Activated naive CD4-positive, alpha-beta T cell treated with anti-CD3 and anti-CD28 coated beads, Interleukin-2, amount 50 U/mL, for 72 hours (primary cell): ENCODE measurements around the gene CLCNKA. TPM values are rescaled to one million over a fixed set of nuclear protein-coding genes. Genes with fewer than 3 reads are reported as not detected.
"Not testable (repeated sequence)": the region's sequence is repeated elsewhere in the genome, so short reads cannot be mapped to it uniquely, and the experiment has no call there.

Experiments
- ATAC-seq, 2 donors: fragments of 150-1000 bp; cut with Tn5 transposase; 2 replicates each; pipeline ENCODE4 v1.10.0; 2021; ENCODE audit warnings: mild to moderate bottlenecking in 2 of 2, moderate library complexity in 2 of 2
- DNase-seq, 2 donors: peaks; one replicate each; pipeline ENCODE4 v3.0.0; 2021 to 2022; ENCODE audit warnings: low spot score in 2 of 2
- H3K27ac Mint-ChIP-seq, 2 donors: one replicate each; pipeline ENCODE4 v1.8.0; 2022; ENCODE audit warnings: mild to moderate bottlenecking in 2 of 2, mixed read lengths in 2 of 2
- H3K36me3 Mint-ChIP-seq, 2 donors: one replicate each; pipeline ENCODE4 v1.8.0; 2022; ENCODE audit warnings: mixed read lengths in 2 of 2
- H3K9me3 Mint-ChIP-seq, 2 donors: one replicate each; pipeline ENCODE4 v1.8.0; 2022; ENCODE audit warnings: mixed read lengths in 2 of 2
- total RNA-seq, 2 donors: library from RNA; stranded (reverse); gene quantifications; one replicate each; pipeline ENCODE4 v1.2.3, GENCODE V29; 2022

CLCNKA gene
- total RNA-seq: under 1 TPM in 1 of 2 donors, not detected in 1; 0.37 TPM

DNA sequence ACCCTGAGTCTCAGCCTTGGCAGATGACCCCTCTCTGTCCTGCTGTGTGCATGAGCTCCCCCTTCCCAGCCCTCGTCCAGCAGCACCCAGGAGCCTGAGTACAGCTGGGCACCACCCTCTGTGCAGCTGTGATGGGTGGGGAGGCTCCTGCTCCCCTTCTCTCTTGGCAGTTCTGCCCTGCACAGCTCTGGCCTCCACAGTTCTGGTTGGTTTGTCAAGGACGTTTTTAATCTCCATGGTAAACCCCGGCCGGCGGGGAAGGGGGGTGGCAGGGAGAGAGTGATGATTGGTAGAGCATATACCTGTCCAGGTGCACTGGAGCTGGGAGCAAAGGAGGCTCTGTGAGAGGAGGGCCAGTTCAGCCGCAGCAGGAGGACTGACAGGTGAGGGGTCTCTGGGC, at the start of gene CLCNKA:
TSS of gene CLCNKA (plus strand) at position 356 of the 400 bp plus-strand sequence. CDS start 584 bp downstream, outside the sequence.
- DNase-seq (no peak), ATAC-seq (no peak)
- no peaks in the 10 kb centered on the region for H3K9me3 Mint-ChIP-seq
- peak within 1 kb of the TSS; percentile 50 to 69 for H3K27ac Mint-ChIP-seq
- H3K36me3 Mint-ChIP-seq: no peaks in the 10 kb centered on the region

DNA sequence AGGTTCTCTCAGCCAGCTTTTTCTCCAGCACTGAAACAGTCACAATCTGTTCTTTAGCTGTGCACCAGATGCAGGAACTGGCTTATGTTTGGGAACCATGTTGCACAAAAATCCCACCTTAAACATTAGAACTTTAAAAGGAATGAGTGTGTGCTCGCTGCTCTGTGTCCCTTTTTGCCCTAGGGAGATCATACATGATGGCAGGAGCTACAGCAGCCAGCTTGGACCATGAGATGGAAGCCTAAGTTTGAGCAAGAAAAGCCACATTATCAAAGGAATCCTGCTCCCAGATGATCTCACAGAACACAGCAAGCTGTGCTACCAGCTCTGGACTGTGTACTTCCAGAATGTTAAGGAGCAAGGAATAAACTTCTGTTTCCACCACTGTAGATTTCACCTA, 49.4 kb upstream of the CLCNKA start:
- Mint-ChIP-seq H3K9me3 (no peaks in the 10 kb centered on the region), H3K36me3 (peaks cover 29 to 52% of the 10 kb centered on the region in 2 donors), H3K27ac (no peak overlapping the region)
- DNase-seq (no peak), ATAC-seq (no peak)

DNA sequence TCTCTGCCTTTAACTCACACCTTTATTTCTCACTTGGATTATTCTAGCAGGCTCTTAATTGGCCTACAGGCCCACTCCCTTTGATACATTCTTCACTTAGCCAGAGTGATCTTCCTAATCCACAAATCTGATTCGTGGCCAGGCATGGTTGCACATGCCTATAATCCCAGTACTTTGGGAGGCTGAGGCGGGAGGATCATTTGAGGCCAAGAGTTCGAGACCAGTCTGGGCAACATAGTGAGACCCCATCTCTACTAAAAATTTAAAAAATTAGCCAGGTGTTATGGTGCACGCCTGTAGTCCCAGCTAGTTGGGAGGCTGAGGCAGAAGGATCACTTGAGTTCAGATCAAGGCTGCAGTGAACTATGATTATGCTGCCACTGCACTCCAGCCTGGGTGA, 48.1 kb upstream of the CLCNKA start:
- Mint-ChIP-seq H3K27ac (no peak overlapping the region), H3K9me3 (no peaks in the 10 kb centered on the region), H3K36me3 (peaks cover 21 to 38% of the 10 kb centered on the region in 2 donors)
- DNase-seq (no peak), ATAC-seq (no peak)

DNA sequence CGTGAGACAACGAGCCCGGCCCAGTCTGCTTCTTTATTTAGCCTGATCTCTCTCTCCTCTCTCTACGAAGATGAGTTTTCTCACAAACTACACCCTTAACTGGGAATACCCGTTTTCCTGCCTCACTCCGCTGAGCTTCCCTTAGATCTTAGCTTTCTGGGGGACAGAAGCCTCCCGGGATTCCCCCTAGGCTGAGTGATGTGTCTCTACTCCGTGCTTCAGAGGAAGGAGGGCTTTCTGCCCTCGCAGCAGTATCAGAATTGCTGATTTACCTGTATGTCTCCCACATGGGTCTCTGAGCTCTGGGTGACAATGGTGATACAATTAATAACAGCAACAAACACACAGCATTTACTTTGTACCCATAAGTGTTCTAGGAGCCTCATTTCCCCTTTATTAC, 47.0 kb upstream of the CLCNKA start:
- peaks cover 17 to 29% of the 10 kb centered on the region in 2 donors for H3K36me3 Mint-ChIP-seq
- DNase-seq: no peak
- peak in 1 of 2 donors; percentile 8 for ATAC-seq
- H3K27ac Mint-ChIP-seq: peak overlapping the region; percentile 86 to 94
- no peaks in the 10 kb centered on the region for H3K9me3 Mint-ChIP-seq

GRCh38 chr1:15975358-15975804, 46.5 kb upstream of the CLCNKA start:
- ATAC-seq: peak; percentile 62 to 83

DNA sequence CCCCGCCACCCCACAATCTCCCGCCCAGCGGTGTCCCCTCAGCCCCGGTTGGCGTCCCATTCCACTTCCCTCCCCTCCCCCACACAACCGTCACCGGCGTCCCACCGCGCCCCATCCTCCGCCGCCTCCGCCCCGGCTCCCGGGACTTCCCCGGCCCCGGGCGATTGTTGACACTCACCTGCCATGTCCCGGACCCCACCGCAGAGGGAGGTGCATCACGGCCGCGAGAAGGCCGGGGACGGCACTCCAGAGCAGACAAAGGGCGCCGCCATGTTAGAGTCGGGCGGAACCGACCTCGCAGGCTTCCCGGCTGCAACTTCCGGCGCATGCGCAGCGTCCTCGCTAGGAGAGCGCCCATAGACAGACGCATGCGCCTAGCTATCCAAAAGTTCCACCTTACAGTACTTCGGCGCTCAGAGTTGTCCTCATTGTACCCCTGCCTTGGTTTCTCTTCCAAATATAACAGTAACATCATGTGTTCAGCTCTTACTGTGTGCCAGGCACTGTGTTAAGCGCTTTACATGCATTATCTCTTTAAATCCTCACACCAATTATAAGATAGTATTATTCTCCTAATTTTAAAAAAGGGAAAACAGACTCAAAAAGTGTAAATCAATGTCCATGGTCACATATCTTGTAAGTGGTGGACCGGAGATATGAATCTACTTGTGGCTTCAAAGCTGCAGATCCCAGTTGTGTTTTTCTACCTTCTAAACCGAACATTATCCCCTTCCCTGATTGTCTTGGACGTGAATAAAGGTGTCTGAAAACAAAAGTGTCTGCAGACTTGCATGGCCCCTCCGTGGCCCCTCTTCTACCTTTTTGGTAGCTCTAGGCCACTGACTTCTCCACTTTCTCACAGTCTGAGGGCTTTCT, 45.8 kb upstream of the CLCNKA start, which contains the start of gene ZBTB17:
TSS of gene ZBTB17 (minus strand) at position 297 of the 876 bp plus-strand sequence. CDS start 27,606 bp downstream, outside the sequence.
- peaks cover 12 to 18% of the 10 kb centered on the region in 2 donors for H3K36me3 Mint-ChIP-seq

More at GRCh38 chr1:15975358-15975804, 46.5 kb upstream of the CLCNKA start:
- peak overlapping the region; percentile 86 to 94 for H3K27ac Mint-ChIP-seq
- no peaks in the 10 kb centered on the region for H3K9me3 Mint-ChIP-seq
- H3K36me3 Mint-ChIP-seq: peaks cover 12 to 24% of the 10 kb centered on the region in 2 donors
- DNase-seq: peak; percentile 73 to 74

GRCh38 chr1:15977947-15978346, 43.9 kb upstream of the CLCNKA start:
- H3K27ac Mint-ChIP-seq, ATAC-seq, DNase-seq: not testable (repeated sequence)
- H3K36me3 Mint-ChIP-seq: peaks cover 1 to 15% of the 10 kb centered on the region in 2 donors
- peaks cover 0 to 10% of the 10 kb centered on the region in 2 donors for H3K9me3 Mint-ChIP-seq

More for the DNA sequence above, 45.8 kb upstream of the CLCNKA start, which contains the start of gene ZBTB17:
- peak; percentile 95 to 96 for DNase-seq
- Mint-ChIP-seq H3K27ac (peak within 1 kb of the TSS; percentile 86 to 94), H3K9me3 (peaks cover 0 to 4% of the 10 kb centered on the region in 2 donors)
- peak; percentile 92 to 93 for ATAC-seq

GRCh38 chr1:15981679-15982078, 40.2 kb upstream of the CLCNKA start:
- Mint-ChIP-seq H3K27ac (no peak overlapping the region), H3K9me3 (peaks cover 0 to 14% of the 10 kb centered on the region in 2 donors), H3K36me3 (peaks cover 0 to 11% of the 10 kb centered on the region in 2 donors)
- DNase-seq (no peak), ATAC-seq (no peak)

- ATAC-seq (no peak), DNase-seq (no peak)
- peaks cover 0 to 14% of the 10 kb centered on the region in 2 donors for H3K9me3 Mint-ChIP-seq
- peaks cover 0 to 11% of the 10 kb centered on the region in 2 donors for H3K36me3 Mint-ChIP-seq
- H3K27ac Mint-ChIP-seq: no peak overlapping the region
Measured at GRCh38 chr1:15983275-15983674, 38.6 kb upstream of the CLCNKA start.

GRCh38 chr1:15985611-15986297, 36.1 kb upstream of the CLCNKA start:
- peaks cover 0 to 11% of the 10 kb centered on the region in 2 donors for H3K36me3 Mint-ChIP-seq
- ATAC-seq: no peak
- DNase-seq: no peak
- H3K27ac Mint-ChIP-seq: no peak overlapping the region
- peaks cover 0 to 13% of the 10 kb centered on the region in 2 donors for H3K9me3 Mint-ChIP-seq

- Mint-ChIP-seq H3K27ac (no peak overlapping the region), H3K9me3 (no peaks in the 10 kb centered on the region), H3K36me3 (no peaks in the 10 kb centered on the region)
- no peak for DNase-seq
- ATAC-seq: no peak
Measured at GRCh38 chr1:15988856-15989736, 32.7 kb upstream of the CLCNKA start.

DNA sequence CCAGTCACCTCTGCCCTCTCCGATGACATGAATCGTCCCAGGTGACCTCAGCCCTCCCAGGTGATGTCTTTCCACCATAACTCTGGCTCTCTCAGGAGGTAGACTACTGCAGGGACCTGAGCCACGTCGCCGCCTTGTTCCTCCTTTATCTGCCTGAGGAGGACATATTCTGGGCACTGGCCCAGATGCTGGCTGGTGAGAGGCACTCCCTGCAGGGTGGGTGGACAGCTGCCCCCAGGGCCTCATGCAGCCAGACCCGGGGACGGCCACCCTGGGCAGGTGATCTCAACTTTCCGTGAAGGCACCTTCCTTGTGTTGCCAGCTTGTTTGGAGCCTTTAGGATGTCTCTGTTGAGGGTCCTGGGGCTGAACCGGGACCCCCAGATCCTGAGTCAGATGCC, 32.1 kb upstream of the CLCNKA start:
- Mint-ChIP-seq H3K27ac (no peak overlapping the region), H3K36me3 (no peaks in the 10 kb centered on the region), H3K9me3 (no peaks in the 10 kb centered on the region)
- ATAC-seq: no peak
- DNase-seq: no peak

DNA sequence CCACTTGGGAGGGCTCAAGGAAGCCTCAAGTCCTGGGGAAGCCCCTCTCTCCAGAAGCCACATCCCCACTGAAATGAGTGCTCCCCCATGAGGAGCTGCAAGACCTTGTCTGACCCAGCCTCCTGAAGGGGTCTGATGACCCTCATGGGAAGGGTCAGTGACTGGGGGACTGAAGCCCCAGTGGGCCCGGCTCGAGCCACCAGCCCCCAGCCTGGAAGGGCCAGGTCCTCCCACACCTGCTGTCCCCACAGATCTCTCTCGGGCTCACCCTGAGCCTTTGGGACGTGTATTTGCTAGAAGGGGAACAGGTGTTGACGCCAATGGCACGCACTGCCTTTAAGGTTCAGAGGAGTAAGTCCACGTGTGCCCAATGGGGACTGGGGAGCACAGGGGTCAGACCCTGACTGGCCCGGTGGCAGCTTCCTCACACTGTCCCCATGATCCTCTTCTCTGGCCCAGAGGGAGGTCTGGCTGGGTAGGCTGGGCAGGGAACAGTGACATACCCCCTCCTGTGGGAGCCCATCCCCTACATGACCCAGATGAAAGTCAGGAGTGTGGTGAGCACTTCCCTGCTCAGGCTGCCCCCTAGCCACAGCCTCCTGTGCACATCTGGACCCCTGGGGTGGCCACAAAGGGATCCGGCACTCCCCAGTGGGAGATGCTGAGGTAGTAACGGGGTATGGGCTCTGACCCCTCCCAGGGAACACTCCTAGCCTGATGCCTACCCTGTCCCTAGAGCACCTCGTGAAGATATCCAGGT, 30.2 kb upstream of the CLCNKA start:
- no peak for ATAC-seq
- H3K27ac Mint-ChIP-seq: no peak overlapping the region

DNA sequence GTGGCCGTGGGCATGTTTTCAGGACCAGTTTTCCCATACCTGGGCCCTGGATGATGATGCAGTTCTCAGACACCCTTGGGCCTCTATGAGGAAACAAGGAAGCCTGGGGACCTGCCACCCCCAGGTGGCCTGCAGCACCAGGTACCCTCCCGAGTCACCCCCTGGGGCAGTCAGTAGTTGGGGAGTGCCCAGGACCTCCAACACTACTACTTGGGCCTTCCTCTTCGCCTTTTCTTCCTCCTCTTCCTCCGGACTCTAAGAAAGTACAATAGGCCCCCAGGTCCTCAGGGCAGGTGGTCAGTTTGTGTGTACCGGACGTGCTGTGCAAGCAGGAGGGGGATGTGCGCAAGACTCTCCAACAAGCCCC, 29.7 kb upstream of the CLCNKA start:
- Mint-ChIP-seq H3K9me3 (no peaks in the 10 kb centered on the region), H3K27ac (peak overlapping the region in 1 of 2 donors; percentile 79), H3K36me3 (no peaks in the 10 kb centered on the region)
- ATAC-seq (no peak), DNase-seq (no peak)

More for the DNA sequence above, 30.2 kb upstream of the CLCNKA start:
- no peak for DNase-seq
- Mint-ChIP-seq H3K9me3 (no peaks in the 10 kb centered on the region), H3K36me3 (no peaks in the 10 kb centered on the region)
